GM23248 (cell line): ENCODE data around the gene KIAA1671.

ENCODE experiments used
- EZH2 ChIP-seq: fragments of 200-600 bp; sonication (generic); IDR thresholded peaks from 2 replicates; pipeline ENCODE4 v1.6.1; 2018; ENCODE audit warnings: antibody characterized with exemption, mild to moderate bottlenecking; ENCODE audit not compliant: insufficient read depth, poor library complexity, severe bottlenecking
- EZH2phosphoT487 ChIP-seq: fragments of 200-600 bp; sonication (generic); IDR thresholded peaks from 2 replicates; pipeline ENCODE4 v1.6.1; 2018; ENCODE audit warnings: antibody characterized with exemption, moderate library complexity, mild to moderate bottlenecking, low read depth; ENCODE audit not compliant: insufficient read depth

GRCh38 chr22:25095869-25096268, 143.4 kb downstream of the KIAA1671 start:
- TF ChIP-seq EZH2 (no peak), EZH2phosphoT487 (no peak)
